IMR-90 (cell line): ENCODE data around the gene B9D1. TPM values are rescaled to one million over a fixed set of nuclear protein-coding genes. Genes with fewer than 3 reads are reported as not detected.

Experiments used
- ATAC-seq: fragments of 200-7000 bp; cut with Tn5 transposase; 2 replicates; pipeline ENCODE4 v1.9.1; 2020; ENCODE audit warnings: low read depth, mild to moderate bottlenecking, moderate library complexity
- BruUV-seq: library from RNA; stranded (reverse); fragments of 400-500 nt; replicated peaks from 2 replicates; lab custom pipeline; 2021; lab: Mats Ljungman, UMichigan
- CTCF ChIA-PET: fragments of 300-600 bp; formaldehyde crosslinking; extraction: SDS; loops from one replicate; lab custom pipeline; 2021; ENCODE audit warnings: antibody characterized with exemption; lab: Yijun Ruan, JAX
- POLR2A ChIA-PET: fragments of 300-600 bp; sonication (Branson Sonifier 250); formaldehyde crosslinking; loops from one replicate; lab custom pipeline; 2022; ENCODE audit warnings: antibody characterized with exemption; ENCODE audit not compliant: unreplicated experiment; lab: Charles Lee
- DNase-seq: peaks from one replicate; pipeline ENCODE4 v3.0.0; 2013
- H2AFZ ChIP-seq: replicated peaks from 2 replicates; pipeline ENCODE3; 2013; ENCODE audit warnings: low read length, mild to moderate bottlenecking; ENCODE audit not compliant: poor library complexity
- H2AK5ac ChIP-seq: 2 replicates; pipeline ENCODE4 v1.6.1; 2013; ENCODE audit warnings: low read depth, low read length, inconsistent platforms
- H2AK9ac ChIP-seq: replicated peaks from 2 replicates; pipeline ENCODE3; 2013; ENCODE audit warnings: mild to moderate bottlenecking, low read depth, low read length, moderate library complexity; ENCODE audit not compliant: poor library complexity
- H2BK120ac ChIP-seq: 2 replicates; pipeline ENCODE4 v1.6.1; 2013; ENCODE audit warnings: low read depth, low read length, inconsistent platforms
- H2BK15ac ChIP-seq: 3 replicates; pipeline ENCODE4 v1.6.1; 2013; ENCODE audit warnings: low read depth, low read length, inconsistent platforms
- H2BK20ac ChIP-seq: 2 replicates; pipeline ENCODE4 v1.6.1; 2013; ENCODE audit warnings: low read depth, mild to moderate bottlenecking, inconsistent platforms, low read length, moderate library complexity
- H2BK5ac ChIP-seq: 2 replicates; pipeline ENCODE4 v1.6.1; 2013; ENCODE audit warnings: mild to moderate bottlenecking, low read depth, low read length, inconsistent platforms; ENCODE audit not compliant: poor library complexity, severe bottlenecking
- H3K14ac ChIP-seq: replicated peaks from 2 replicates; pipeline ENCODE4 v1.6.1; 2013; ENCODE audit warnings: low read depth, low read length, inconsistent platforms
- H3K18ac ChIP-seq: 2 replicates; pipeline ENCODE4 v1.6.1; 2013; ENCODE audit warnings: low read depth, low read length, control low read depth
- H3K23ac ChIP-seq: 2 replicates; pipeline ENCODE4 v1.6.1; 2013; ENCODE audit warnings: low read depth, low read length, inconsistent platforms
- H3K27ac ChIP-seq: 2 replicates; pipeline ENCODE4 v1.5.1; 2013; ENCODE audit warnings: mild to moderate bottlenecking, control low read depth, low read length; ENCODE audit not compliant: insufficient read depth
- H3K27me3 ChIP-seq: 2 replicates; pipeline ENCODE4 v1.6.1; 2013; ENCODE audit warnings: low read length; ENCODE audit not compliant: control insufficient read depth, insufficient read depth
- H3K36me3 ChIP-seq: 2 replicates; pipeline ENCODE4 v1.6.1; 2013; ENCODE audit warnings: low read length, mixed read lengths; ENCODE audit not compliant: control insufficient read depth, insufficient read depth
- H3K4ac ChIP-seq: 2 replicates; pipeline ENCODE4 v1.6.1; 2013; ENCODE audit warnings: low read depth, low read length, inconsistent platforms
- H3K4me1 ChIP-seq: 2 replicates; pipeline ENCODE4 v1.6.1; 2013; ENCODE audit warnings: low read length, mixed read lengths; ENCODE audit not compliant: control insufficient read depth, insufficient read depth
- H3K4me2 ChIP-seq: 2 replicates; pipeline ENCODE4 v1.6.1; 2013; ENCODE audit warnings: low read depth, mild to moderate bottlenecking, control low read depth, low read length, moderate library complexity
- H3K4me3 ChIP-seq: 2 replicates; pipeline ENCODE4 v1.5.1; 2013; ENCODE audit warnings: low read depth, mild to moderate bottlenecking, control low read depth, low read length, moderate library complexity; ENCODE audit not compliant: insufficient read depth
- H3K56ac ChIP-seq: 2 replicates; pipeline ENCODE4 v1.6.1; 2013; ENCODE audit warnings: low read length, inconsistent platforms; ENCODE audit not compliant: insufficient read depth; ENCODE audit errors: extremely low read depth
- H3K79me1 ChIP-seq, 2 experiments: 2 replicates each; pipeline ENCODE4 v1.6.1; 2013; ENCODE audit warnings: low read length in 2 of 2, inconsistent platforms in 1 of 2, low read depth in 1 of 2
- H3K9ac ChIP-seq: 2 replicates; pipeline ENCODE4 v1.6.1; 2013; ENCODE audit warnings: low read depth, low read length, control low read depth
- H3K9me1 ChIP-seq: 2 replicates; pipeline ENCODE4 v1.6.1; 2013; ENCODE audit warnings: low read length, inconsistent platforms; ENCODE audit not compliant: insufficient read depth
- H3K9me3 ChIP-seq: 2 replicates; pipeline ENCODE4 v1.6.1; 2013; ENCODE audit warnings: low read length; ENCODE audit not compliant: control insufficient read depth, insufficient read depth
- H4K20me1 ChIP-seq: 2 replicates; pipeline ENCODE4 v1.6.1; 2013; ENCODE audit warnings: low read length, inconsistent platforms; ENCODE audit not compliant: insufficient read depth
- H4K5ac ChIP-seq: 2 replicates; pipeline ENCODE4 v1.6.1; 2013; ENCODE audit warnings: mild to moderate bottlenecking, low read depth, low read length, control low read depth
- H4K8ac ChIP-seq, 2 experiments: 2 replicates each; pipeline ENCODE4 v1.6.1; 2013; ENCODE audit warnings: low read depth in 2 of 2, low read length in 2 of 2, control low read depth in 1 of 2, inconsistent platforms in 1 of 2
- H4K91ac ChIP-seq: 2 replicates; pipeline ENCODE4 v1.6.1; 2013; ENCODE audit warnings: low read depth, low read length, inconsistent platforms; ENCODE audit not compliant: insufficient read depth
- CEBPB ChIP-seq: IDR thresholded peaks from 2 replicates; pipeline ENCODE4 v1.6.1; 2012; ENCODE audit warnings: low read depth, low read length, improper control_type of control experiment
- CHD1 ChIP-seq: IDR thresholded peaks from 2 replicates; pipeline ENCODE4 v1.6.1; 2012; ENCODE audit warnings: low read depth, low read length, improper control_type of control experiment
- FOS ChIP-seq: fragments of 150-350 bp; IDR thresholded peaks from 2 replicates; pipeline ENCODE4 v1.6.1; 2016; ENCODE audit warnings: low read depth, low read length
- MAFK ChIP-seq: IDR thresholded peaks from 2 replicates; pipeline ENCODE4 v1.6.1; 2012; ENCODE audit warnings: low read depth, low read length, improper control_type of control experiment
- MAZ ChIP-seq: IDR thresholded peaks from 2 replicates; pipeline ENCODE4 v1.6.1; 2012; ENCODE audit warnings: low read depth, mild to moderate bottlenecking, low read length, improper control_type of control experiment, moderate library complexity, borderline replicate concordance
- MXI1 ChIP-seq: IDR thresholded peaks from 2 replicates; pipeline ENCODE4 v1.6.1; 2012; ENCODE audit warnings: low read depth, mild to moderate bottlenecking, low read length, moderate library complexity, borderline replicate concordance
- RAD21 ChIP-seq: IDR thresholded peaks from 2 replicates; pipeline ENCODE4 v1.6.1; 2012; ENCODE audit warnings: low read length, improper control_type of control experiment
- RCOR1 ChIP-seq: IDR thresholded peaks from 2 replicates; pipeline ENCODE4 v1.6.1; 2012; ENCODE audit warnings: mild to moderate bottlenecking, low read length, improper control_type of control experiment; ENCODE audit not compliant: insufficient replicate concordance
- RFX5 ChIP-seq: IDR thresholded peaks from 2 replicates; pipeline ENCODE4 v1.8.0; 2012; ENCODE audit warnings: low read depth, mild to moderate bottlenecking, low read length, moderate library complexity
- WGBS, 2 experiments: methylation state at CpG; one replicate each; pipeline versions ENCODE4 v1.1.5 to v1.1.7; 2013; ENCODE audit warnings: missing lambda C conversion rate in 2 of 2; ENCODE audit not compliant: insufficient read length in 1 of 2; ENCODE audit errors: extremely low coverage in 2 of 2; 5-methylcytosine and 5-hydroxymethylcytosine counted together
- dilution Hi-C: fragments of 300-500 bp; cut with HindIII; formaldehyde crosslinking; loops from one replicate; pipeline ENCODE4 v1.14.3; 2018; ENCODE audit warnings: low sequenced_read_pairs; ENCODE audit not compliant: unreplicated experiment
- in situ Hi-C: fragments of 300-500 bp; cut with MboI; formaldehyde crosslinking; loops from 3 replicates; pipeline ENCODE4 v1.14.3; 2019; ENCODE audit warnings: low sequenced_read_pairs, inconsistent platforms, mixed read lengths
- intact Hi-C: fragments of 100-400 bp; cut with micrococcal nuclease; formaldehyde crosslinking; loops from 2 replicates; pipeline ENCODE4 v1.10.0; 2022
- polyA plus RNA-seq, 3 experiments: library from polyadenylated mRNA; depleted of rRNA; stranded (reverse); fragments of >200 nt; gene quantifications; 2 replicates each; pipeline ENCODE4 v1.2.3, GENCODE V29; 2012; ENCODE audit warnings: low replicate concordance in 1 of 3
- total RNA-seq: library from RNA; depleted of rRNA; stranded (reverse); fragments of >200 nt; gene quantifications from 2 replicates; pipeline ENCODE4 v1.2.3, GENCODE V29; 2012
- TF ChIP-seq, protein P1 (sequence below): conservative IDR thresholded peaks from 2 replicates; pipeline ENCODE4 v1.5.1; 2012; ENCODE audit warnings: mild to moderate bottlenecking, low read depth, low read length, improper control_type of control experiment

B9D1 gene
- total and polyA plus RNA-seq, 2 of the 4 experiments (the other 2 are of a cell fraction) = 42.5 to 43.8 TPM

DNA sequence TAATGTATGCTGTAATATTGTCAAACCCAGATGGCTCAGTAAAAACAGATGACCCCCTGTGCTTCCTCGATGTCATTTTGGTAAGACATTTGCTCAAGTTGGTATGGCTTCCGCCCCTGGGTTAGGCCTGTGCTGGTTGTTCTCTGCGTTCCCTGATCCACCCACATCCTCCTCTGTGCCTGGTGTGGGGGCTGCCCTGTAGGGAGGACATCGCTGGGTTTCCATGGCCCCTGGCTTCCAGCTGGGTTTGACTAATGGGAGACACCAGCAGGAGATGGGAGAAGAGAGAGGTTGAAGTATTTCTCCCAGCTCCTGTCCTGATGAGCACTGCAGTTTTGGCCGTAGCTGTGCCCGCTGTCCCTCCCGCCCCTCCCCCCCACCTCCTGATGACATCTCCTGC, 28.9 kb upstream of the B9D1 start:
- Histone ChIP-seq H2AK5ac (no peak overlapping the region), H3K27me3 (no peaks in the 10 kb centered on the region), H3K9me1 (peaks cover 17% of the 10 kb centered on the region), H3K56ac (no peak overlapping the region), H3K4me1 (peaks cover 21% of the 10 kb centered on the region), H2AK9ac (no peak overlapping the region), H3K79me1 (no peaks in the 10 kb centered on the region; a peak in 1 of 4 replicates), H3K4me3 (no peak overlapping the region), H2AFZ (no peak overlapping the region), H2BK15ac (no peak overlapping the region), H2BK5ac (no peak overlapping the region), H3K4me2 (no peak overlapping the region), H3K4ac (no peak overlapping the region), H3K9ac (no peak overlapping the region), H4K20me1 (no peaks in the 10 kb centered on the region; the same call in 1 of the 2 replicates), H4K5ac (no peak overlapping the region), H3K36me3 (no peaks in the 10 kb centered on the region), H2BK120ac (0 out of 2 replicates have a peak overlapping the region, but pooled peaks have one; percentile 21), H3K14ac (no peak overlapping the region), H3K9me3 (no peaks in the 10 kb centered on the region), H4K91ac (no peak overlapping the region), H3K18ac (no peak overlapping the region; the same call in 1 of the 2 replicates), H2BK20ac (no peak overlapping the region), H3K23ac (no peak overlapping the region), H4K8ac (no peak overlapping the region), H3K27ac (no peak overlapping the region)
- intact Hi-C loops = no loop called here
- in situ Hi-C loops = no loop called here
- ATAC-seq = no peak
- no peak for TF ChIP-seq MXI1
- no peak for TF ChIP-seq RFX5
- TF ChIP-seq RAD21 = no peak
- no peak for TF ChIP-seq MAFK
- TF ChIP-seq CHD1 = no peak
- TF ChIP-seq RCOR1 = no peak
- TF ChIP-seq MAZ = no peak
- TF ChIP-seq, protein P1, sequence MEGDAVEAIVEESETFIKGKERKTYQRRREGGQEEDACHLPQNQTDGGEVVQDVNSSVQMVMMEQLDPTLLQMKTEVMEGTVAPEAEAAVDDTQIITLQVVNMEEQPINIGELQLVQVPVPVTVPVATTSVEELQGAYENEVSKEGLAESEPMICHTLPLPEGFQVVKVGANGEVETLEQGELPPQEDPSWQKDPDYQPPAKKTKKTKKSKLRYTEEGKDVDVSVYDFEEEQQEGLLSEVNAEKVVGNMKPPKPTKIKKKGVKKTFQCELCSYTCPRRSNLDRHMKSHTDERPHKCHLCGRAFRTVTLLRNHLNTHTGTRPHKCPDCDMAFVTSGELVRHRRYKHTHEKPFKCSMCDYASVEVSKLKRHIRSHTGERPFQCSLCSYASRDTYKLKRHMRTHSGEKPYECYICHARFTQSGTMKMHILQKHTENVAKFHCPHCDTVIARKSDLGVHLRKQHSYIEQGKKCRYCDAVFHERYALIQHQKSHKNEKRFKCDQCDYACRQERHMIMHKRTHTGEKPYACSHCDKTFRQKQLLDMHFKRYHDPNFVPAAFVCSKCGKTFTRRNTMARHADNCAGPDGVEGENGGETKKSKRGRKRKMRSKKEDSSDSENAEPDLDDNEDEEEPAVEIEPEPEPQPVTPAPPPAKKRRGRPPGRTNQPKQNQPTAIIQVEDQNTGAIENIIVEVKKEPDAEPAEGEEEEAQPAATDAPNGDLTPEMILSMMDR = no peak
- no peak for TF ChIP-seq CEBPB
- no peak for TF ChIP-seq FOS
- ChIA-PET POLR2A (no interaction called here), CTCF (no interaction called here)
- no TSS peak for BruUV-seq
- dilution Hi-C loops = no loop called here
- DNase-seq = no peak
- no CpG with 5 or more reads among the region's 7 CpGs for WGBS, 2 experiments
